Femur (tissue), 1 donor: Measurements from ENCODE around the gene GZMH.
"Not testable (repeated sequence)": the region's sequence is repeated elsewhere in the genome, so short reads cannot be mapped to it uniquely, and the experiment has no call there.

ENCODE experiments used
- DNase-seq: peaks from one replicate; pipeline ENCODE4 v3.0.0-alpha.2; 2017

The GZMH gene, protein sequence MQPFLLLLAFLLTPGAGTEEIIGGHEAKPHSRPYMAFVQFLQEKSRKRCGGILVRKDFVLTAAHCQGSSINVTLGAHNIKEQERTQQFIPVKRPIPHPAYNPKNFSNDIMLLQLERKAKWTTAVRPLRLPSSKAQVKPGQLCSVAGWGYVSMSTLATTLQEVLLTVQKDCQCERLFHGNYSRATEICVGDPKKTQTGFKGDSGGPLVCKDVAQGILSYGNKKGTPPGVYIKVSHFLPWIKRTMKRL

DNA sequence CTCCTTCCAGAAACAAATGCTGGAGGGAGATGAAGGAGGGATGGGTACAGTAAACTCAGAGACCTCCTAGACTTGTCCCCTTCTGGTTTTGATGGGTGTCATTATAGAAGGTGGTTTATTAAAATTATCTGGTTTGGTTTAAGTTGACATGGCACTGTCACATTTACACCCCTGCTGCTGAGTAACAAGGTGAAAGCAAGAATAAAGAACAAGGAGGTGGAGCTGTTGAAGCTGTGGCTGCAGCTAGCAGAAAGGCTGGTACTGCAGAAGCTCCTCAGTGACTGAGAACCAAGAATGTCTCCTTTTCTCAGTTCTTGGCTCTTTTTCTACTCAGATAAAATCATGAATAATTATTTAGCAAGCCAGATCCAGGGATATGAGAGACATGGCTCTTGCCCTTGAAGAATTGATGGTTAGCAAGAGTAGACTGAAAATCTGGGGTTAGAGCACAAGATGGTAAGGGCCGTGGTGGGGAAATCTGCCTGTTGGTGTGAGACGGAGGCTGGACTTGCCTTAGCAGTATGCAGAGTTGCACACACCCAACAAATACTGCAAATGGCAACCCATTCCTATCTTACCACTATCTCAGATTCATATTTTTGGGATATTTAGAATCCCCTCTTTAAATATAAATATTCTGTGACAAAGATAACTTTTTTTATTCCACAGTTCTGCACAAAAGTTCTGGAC is at the start of gene GZMH:
Gene GZMH (minus strand): TSS at position 31 of the 690 bp plus-strand sequence. CDS start 72 bp downstream, outside the sequence.
- DNase-seq, result no peak

DNA sequence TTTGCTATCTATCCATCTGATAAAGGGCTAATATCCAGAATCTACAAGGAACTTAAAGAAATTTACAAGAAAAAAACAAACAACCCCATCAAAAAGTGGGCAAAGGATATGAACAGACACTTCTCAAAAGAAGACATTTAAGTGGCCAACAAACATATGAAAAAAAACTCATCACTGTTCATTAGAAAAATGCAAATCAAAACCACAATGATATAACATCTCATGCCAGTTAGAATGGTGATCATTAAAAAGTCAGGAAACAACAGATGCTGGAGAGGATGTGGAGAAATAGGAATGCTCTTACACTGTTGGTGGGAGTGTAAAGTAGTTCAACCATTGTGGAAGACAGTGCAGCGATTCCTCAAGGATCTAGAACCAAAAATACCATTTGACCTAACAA is 38.9 kb upstream of the GZMH start:
- not testable (repeated sequence) for DNase-seq

- no peak for DNase-seq
These were observed 30.4 kb upstream of the GZMH start for GRCh38 chr14:24639905-24640304.

- DNase-seq, result no peak
These were observed 29.8 kb upstream of the GZMH start for GRCh38 chr14:24639270-24639669.

GRCh38 chr14:24634158-24634557 is 24.7 kb upstream of the GZMH start, which contains the start of gene GZMB:
Gene GZMB, minus strand, starts transcription at chr14:24634190. Its CDS starts 30 bp downstream, at chr14:24634160.
- no peak for DNase-seq

DNA sequence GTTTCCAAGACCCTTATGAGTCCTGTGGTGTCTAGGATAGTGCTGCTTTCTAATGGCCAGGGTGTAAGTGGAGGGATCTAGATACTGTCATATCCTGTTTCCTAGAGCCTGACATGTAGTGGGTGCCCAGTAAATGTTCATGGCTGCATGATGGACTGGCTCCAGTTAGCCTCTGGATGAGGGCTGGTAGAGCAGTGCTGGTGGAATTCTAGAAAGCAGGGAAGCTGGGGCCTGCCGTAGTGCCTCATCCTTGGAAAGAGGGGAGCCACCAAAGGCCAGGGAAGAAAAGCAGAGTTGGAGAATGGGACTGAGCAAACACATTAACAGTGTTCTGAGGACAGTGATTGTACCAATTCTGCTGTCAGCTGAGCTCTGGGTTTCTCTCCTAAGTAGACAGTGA is 23.9 kb upstream of the GZMH start:
- DNase-seq, result no peak

GRCh38 chr14:24632761-24633160 is 23.3 kb upstream of the GZMH start:
- no peak for DNase-seq

DNA sequence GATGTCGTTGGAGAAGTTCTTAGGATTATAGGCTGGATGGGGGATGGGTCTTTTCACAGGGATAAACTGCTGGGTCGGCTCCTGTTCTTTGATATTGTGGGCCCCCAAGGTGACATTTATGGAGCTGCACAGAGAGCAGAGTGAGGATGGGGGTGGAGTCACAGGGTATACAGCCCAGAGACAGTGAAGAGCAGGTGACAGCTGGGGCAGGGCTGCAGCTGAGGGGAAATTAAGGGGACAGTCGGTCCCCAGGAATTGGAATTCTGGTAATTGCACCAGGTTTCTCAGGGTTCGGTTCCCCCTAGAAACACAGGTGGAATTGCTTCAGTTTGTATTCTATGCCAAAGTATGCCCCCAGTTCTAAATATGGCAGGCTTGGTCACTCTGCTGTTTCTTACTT is 22.9 kb upstream of the GZMH start:
- DNase-seq, result no peak

DNA sequence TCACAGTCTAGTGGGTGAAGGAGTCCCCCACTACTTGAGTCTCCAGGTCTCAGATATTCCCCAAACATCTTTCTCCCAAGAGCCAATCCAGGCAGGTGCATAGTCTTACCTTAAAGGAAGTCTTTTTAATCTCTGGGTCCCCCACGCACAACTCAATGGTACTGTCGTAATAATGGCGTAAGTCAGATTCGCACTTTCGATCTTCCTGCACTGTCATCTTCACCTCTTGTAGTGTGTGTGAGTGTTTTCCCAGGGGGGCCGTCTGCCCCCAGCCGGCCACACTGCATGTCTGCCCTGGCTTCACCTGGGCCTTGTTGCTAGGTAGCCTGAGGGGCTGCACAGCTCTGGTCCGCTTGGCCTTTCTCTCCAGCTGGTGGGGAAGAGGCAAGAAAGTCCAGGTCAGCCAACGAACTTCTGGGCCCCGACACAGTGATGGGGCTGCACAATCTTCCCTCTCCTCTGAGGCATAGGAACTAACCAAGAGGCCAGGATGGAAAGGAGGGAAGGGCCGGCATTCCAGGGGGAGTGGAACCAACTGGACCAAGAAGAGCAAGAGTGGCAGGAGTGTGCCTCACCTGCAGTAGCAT is 22.4 kb upstream of the GZMH start:
- no peak for DNase-seq

DNA sequence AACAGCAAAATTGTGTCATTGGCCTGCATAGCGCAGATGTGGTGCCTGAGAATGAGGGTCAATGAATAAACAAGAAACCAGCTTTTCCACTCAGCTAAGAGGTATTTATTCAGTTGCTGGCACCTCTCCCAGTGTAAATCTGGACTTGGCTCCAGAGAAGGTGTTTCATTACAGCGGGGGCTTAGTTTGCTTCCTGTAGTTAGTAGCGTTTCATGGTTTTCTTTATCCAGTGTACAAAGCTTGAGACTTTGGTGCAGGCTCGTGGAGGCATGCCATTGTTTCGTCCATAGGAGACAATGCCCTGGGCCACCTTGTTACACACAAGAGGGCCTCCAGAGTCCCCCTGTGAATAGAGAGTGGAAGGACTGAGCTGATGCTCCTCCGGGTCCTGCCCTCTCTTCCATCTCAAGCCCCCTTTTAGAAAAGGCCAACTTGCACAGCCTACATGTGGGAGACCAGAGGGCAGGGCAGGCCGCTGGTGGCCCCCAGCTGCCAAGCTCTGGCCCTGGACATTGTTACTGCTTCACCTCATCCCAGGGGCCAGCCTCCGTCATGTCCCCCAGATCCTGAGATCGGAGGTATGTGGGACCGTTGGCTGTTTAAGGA is 21.5 kb upstream of the GZMH start:
- peak; percentile 31 for DNase-seq

GRCh38 chr14:24630087-24630871 is 20.8 kb upstream of the GZMH start:
- no peak for DNase-seq

DNA sequence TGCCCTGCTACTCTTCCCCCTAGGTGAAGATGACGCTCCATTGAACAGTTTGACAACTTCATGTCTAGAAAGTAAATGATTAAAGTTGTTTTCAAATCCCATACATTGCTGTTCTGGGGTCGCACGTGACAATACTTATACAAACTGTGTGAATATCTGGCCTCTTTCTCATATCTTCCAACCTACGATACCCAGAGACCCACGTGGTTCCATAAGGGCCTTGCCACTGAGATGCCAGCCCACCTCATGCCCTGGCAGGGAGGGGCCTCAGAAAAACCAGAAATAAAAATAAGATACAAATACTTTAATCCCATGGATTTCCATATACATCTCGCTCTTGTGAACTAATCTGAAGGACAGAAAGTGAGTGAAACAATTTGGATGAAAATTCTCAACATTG is 20.0 kb upstream of the GZMH start:
- no peak for DNase-seq

GRCh38 chr14:24613747-24614146 is 4.3 kb upstream of the GZMH start:
- no peak for DNase-seq

- DNase-seq, result no peak
These were observed 3.8 kb upstream of the GZMH start for GRCh38 chr14:24613241-24613640.

- DNase-seq, result no peak
These were observed 2.7 kb upstream of the GZMH start for GRCh38 chr14:24612196-24612595.

GRCh38 chr14:24607635-24608514 is 1.6 kb downstream of the GZMH start:
- no peak for DNase-seq

- no peak for DNase-seq
These were observed 2.4 kb downstream of the GZMH start for GRCh38 chr14:24607081-24607480.

DNA sequence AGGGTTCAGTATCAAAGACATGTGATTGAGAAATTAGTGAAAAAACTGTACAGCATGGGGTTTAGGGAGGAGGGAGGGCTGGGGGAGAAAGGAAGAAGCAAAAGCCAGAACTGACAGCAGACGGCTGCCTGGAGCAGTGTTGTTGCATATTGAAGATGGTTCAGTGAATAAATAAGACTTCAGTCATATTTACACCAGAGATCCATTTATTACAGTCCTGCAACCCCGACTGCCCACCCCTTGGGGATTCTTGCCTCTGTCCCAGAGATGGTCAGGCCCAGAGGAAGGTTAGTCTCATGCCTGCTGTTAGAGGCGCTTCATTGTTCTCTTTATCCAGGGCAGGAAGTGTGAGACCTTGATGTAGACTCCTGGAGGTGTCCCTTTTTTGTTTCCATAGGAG is 3.2 kb downstream of the GZMH start:
- DNase-seq, result no peak

DNA sequence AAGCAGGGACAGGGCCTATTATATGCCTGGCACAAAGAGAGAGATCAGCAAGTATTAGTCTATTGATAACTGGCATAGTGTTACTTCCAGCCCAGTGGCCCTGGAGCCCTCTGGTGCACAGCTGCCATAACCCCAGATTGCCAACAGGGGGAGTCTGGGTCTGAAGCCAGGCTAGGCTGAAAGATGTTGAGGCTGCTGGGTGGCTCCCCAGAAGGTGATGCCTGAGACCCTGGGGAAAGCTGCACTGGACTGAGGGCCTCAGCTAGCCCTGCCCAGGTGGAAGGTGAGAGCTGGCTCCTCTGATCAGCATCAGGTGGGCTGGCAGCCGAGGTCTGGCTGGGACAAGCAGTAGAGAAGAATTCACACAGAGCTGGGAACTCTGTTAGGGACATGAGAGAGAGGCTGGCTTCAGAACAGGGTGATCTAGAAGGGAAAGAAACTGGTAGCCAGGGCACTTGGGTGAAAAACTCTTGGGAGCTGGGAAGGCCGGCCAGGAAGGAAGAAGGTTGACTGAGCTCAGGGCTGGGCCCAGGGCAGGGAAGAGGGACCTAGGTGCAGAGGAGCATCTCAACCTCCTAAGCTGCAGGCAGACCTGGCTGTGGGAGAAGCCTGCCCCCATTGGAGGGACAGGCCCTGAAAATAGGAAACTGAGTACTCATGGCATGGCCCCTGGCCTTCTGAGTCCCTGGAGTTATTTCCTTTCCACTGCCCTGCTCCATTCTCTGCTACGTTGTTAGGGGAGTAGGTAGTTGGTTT is 3.9 kb downstream of the GZMH start:
- no peak for DNase-seq

- no peak for DNase-seq
These were observed 12.1 kb downstream of the GZMH start for GRCh38 chr14:24597403-24597802.
